GM12892 (cell line): ENCODE measurements around the gene CAMTA1.

ENCODE experiments used
- DNase-seq: peaks from one replicate; pipeline ENCODE4 v3.0.0; 2011; ENCODE audit not compliant: insufficient read length
- FAIRE-seq: peaks from 2 replicates; lab custom pipeline; 2011; peaks lifted over from hg19 to GRCh38; lab: Jason Lieb, UNC
- POLR2A ChIP-seq: IDR thresholded peaks from 2 replicates; pipeline ENCODE4 v1.6.1; 2011; ENCODE audit warnings: low read depth, low read length, control low read depth
- POLR2AphosphoS5 ChIP-seq: IDR thresholded peaks from 2 replicates; pipeline ENCODE4 v1.6.1; 2011; ENCODE audit warnings: low read depth, low read length, control low read depth
- TAF1 ChIP-seq: IDR thresholded peaks from 2 replicates; pipeline ENCODE4 v1.6.1; 2011; ENCODE audit warnings: low read depth, mild to moderate bottlenecking, control low read depth, low read length, borderline replicate concordance

Gene CAMTA1

GRCh38 chr1:7743346-7743745, 958.1 kb downstream of the CAMTA1 start:
- FAIRE-seq (no peak), DNase-seq (no peak)
- TF ChIP-seq POLR2AphosphoS5 (no peak), TAF1 (no peak), POLR2A (no peak)

GRCh38 chr1:7744882-7745281, 959.6 kb downstream of the CAMTA1 start:
- no peak for FAIRE-seq
- no peak for DNase-seq
- no peak for TF ChIP-seq TAF1
- no peak for TF ChIP-seq POLR2AphosphoS5
- no peak for TF ChIP-seq POLR2A

GRCh38 chr1:7745783-7746182, 960.5 kb downstream of the CAMTA1 start:
- TF ChIP-seq POLR2A (no peak), POLR2AphosphoS5 (no peak), TAF1 (no peak)
- DNase-seq (no peak), FAIRE-seq (no peak)

- TF ChIP-seq POLR2AphosphoS5 (no peak), POLR2A (no peak), TAF1 (no peak)
- FAIRE-seq (no peak), DNase-seq (no peak)
Measured at GRCh38 chr1:7747605-7748004, 962.4 kb downstream of the CAMTA1 start.

- FAIRE-seq (no peak), DNase-seq (no peak)
- TF ChIP-seq POLR2A = no peak
Measured at GRCh38 chr1:7749126-7749525, 963.9 kb downstream of the CAMTA1 start.

- FAIRE-seq (no peak), DNase-seq (no peak)
- TF ChIP-seq POLR2A = no peak
- TF ChIP-seq POLR2AphosphoS5 = no peak
- TF ChIP-seq TAF1 = no peak
Measured at GRCh38 chr1:7751174-7751573, 965.9 kb downstream of the CAMTA1 start.

- DNase-seq (no peak), FAIRE-seq (peak; percentile 77)
- TF ChIP-seq TAF1 = no peak
Measured at GRCh38 chr1:7752512-7753417, 967.5 kb downstream of the CAMTA1 start.

GRCh38 chr1:7753641-7754040, 968.4 kb downstream of the CAMTA1 start:
- no peak for FAIRE-seq
- no peak for DNase-seq
- TF ChIP-seq TAF1 (no peak), POLR2A (no peak), POLR2AphosphoS5 (no peak)

- FAIRE-seq (peak; percentile 70), DNase-seq (no peak)
- no peak for TF ChIP-seq POLR2A
- TF ChIP-seq TAF1 = no peak
- no peak for TF ChIP-seq POLR2AphosphoS5
Measured at GRCh38 chr1:7754234-7754633, 969.0 kb downstream of the CAMTA1 start.

- TF ChIP-seq POLR2A (no peak), POLR2AphosphoS5 (no peak), TAF1 (no peak)
- no peak for FAIRE-seq
- no peak for DNase-seq
Measured at GRCh38 chr1:7755448-7755847, 970.2 kb downstream of the CAMTA1 start.

- DNase-seq (no peak), FAIRE-seq (no peak)
- no peak for TF ChIP-seq POLR2A
- no peak for TF ChIP-seq TAF1
- no peak for TF ChIP-seq POLR2AphosphoS5
Measured at GRCh38 chr1:7760245-7760644, 975.0 kb downstream of the CAMTA1 start.

- FAIRE-seq = no peak
Measured at GRCh38 chr1:7761103-7761502, 975.8 kb downstream of the CAMTA1 start.

More at GRCh38 chr1:7761103-7761502, 975.8 kb downstream of the CAMTA1 start:
- no peak for DNase-seq
- TF ChIP-seq POLR2AphosphoS5 (no peak), POLR2A (no peak), TAF1 (no peak)
